DND-41 (cell line): Measurements from ENCODE around the gene SLC1A2.

ENCODE experiments used
- ATAC-seq: fragments of 200-7000 bp; cut with Tn5 transposase; 3 replicates; pipeline ENCODE4 v1.9.1; 2021; ENCODE audit warnings: low read depth; ENCODE audit not compliant: insufficient read depth
- DNase-seq: peaks from one replicate; pipeline ENCODE4 v3.0.0-alpha.2; 2020
- H2AFZ ChIP-seq: 2 replicates; pipeline ENCODE4 v1.6.0; 2012; ENCODE audit warnings: low read depth, low read length
- H3K27ac ChIP-seq: 2 replicates; pipeline ENCODE4 v1.5.1; 2012; ENCODE audit warnings: low read length, inconsistent platforms
- H3K27me3 ChIP-seq: fragments of 200-600 bp; sonication (generic); 2 replicates; pipeline ENCODE4 v1.6.0; 2012; ENCODE audit warnings: low read length, mild to moderate bottlenecking, inconsistent platforms; ENCODE audit not compliant: insufficient read depth, poor library complexity
- H3K36me3 ChIP-seq: 2 replicates; pipeline ENCODE4 v1.5.1; 2012; ENCODE audit warnings: low read length, inconsistent platforms; ENCODE audit not compliant: insufficient read depth
- H3K4me1 ChIP-seq: 2 replicates; pipeline ENCODE4 v1.5.1; 2012; ENCODE audit warnings: mild to moderate bottlenecking, low read length; ENCODE audit not compliant: insufficient read depth
- H3K4me2 ChIP-seq: 2 replicates; pipeline ENCODE4 v1.6.0; 2012; ENCODE audit warnings: mild to moderate bottlenecking, moderate library complexity, low read length, inconsistent platforms; ENCODE audit not compliant: insufficient read depth
- H3K4me3 ChIP-seq, 2 experiments: fragments of 200-600 bp in 1 of 2; shearing (Covaris generic) in 1 of 2; 2 replicates each; pipeline ENCODE4 v1.5.1; 2012 to 2016; ENCODE audit warnings: inconsistent platforms in 2 of 2, low read length in 2 of 2, mild to moderate bottlenecking in 2 of 2, low read depth in 1 of 2, moderate library complexity in 1 of 2
- H3K79me2 ChIP-seq: 2 replicates; pipeline ENCODE4 v1.6.0; 2012; ENCODE audit warnings: low read length, inconsistent platforms; ENCODE audit not compliant: insufficient read depth
- H3K9ac ChIP-seq: 2 replicates; pipeline ENCODE4 v1.6.0; 2012; ENCODE audit warnings: low read depth, mild to moderate bottlenecking, inconsistent platforms, low read length, moderate library complexity
- H3K9me3 ChIP-seq: 2 replicates; pipeline ENCODE4 v1.5.1; 2012; ENCODE audit warnings: low read length, moderate library complexity, mild to moderate bottlenecking, inconsistent platforms; ENCODE audit not compliant: insufficient read depth, severe bottlenecking
- H4K20me1 ChIP-seq: 2 replicates; pipeline ENCODE4 v1.6.0; 2012; ENCODE audit warnings: low read length; ENCODE audit not compliant: insufficient read depth
- CTCF ChIP-seq: IDR thresholded peaks from 2 replicates; pipeline ENCODE4 v1.5.1; 2012; ENCODE audit warnings: borderline replicate concordance, low read length, moderate library complexity, mild to moderate bottlenecking; ENCODE audit not compliant: poor library complexity, severe bottlenecking; ENCODE audit errors: extremely low read depth
- EZH2 ChIP-seq: IDR thresholded peaks from 3 replicates; pipeline ENCODE4 v1.6.1; 2012; ENCODE audit warnings: borderline replicate concordance, low read depth, mild to moderate bottlenecking, moderate library complexity, low read length, inconsistent platforms; ENCODE audit not compliant: severe bottlenecking

The SLC1A2 gene

GRCh38 chr11:35214792-35215193, 204.6 kb downstream of the SLC1A2 start:
- H3K9me3 ChIP-seq, result no peaks in the 10 kb centered on the region
- H2AFZ ChIP-seq, result no peak overlapping the region
- H3K27me3 ChIP-seq, result no peaks in the 10 kb centered on the region
- TF ChIP-seq CTCF (no peak), EZH2 (no peak)
- no peak overlapping the region for H3K4me2 ChIP-seq
- DNase-seq (no peak), ATAC-seq (no peak)
- H3K4me1 ChIP-seq, result no peaks in the 10 kb centered on the region
- no peak overlapping the region for H3K9ac ChIP-seq
- no peaks in the 10 kb centered on the region for H4K20me1 ChIP-seq
- H3K27ac ChIP-seq, result no peak overlapping the region
- H3K79me2 ChIP-seq, result no peaks in the 10 kb centered on the region
- no peak overlapping the region for H3K4me3 ChIP-seq
- peaks cover 43% of the 10 kb centered on the region for H3K36me3 ChIP-seq

GRCh38 chr11:35214226-35214770, 205.1 kb downstream of the SLC1A2 start:
- Histone ChIP-seq H3K9me3 (no peaks in the 10 kb centered on the region), H3K4me3 (no peak overlapping the region), H3K4me2 (no peak overlapping the region), H3K79me2 (no peaks in the 10 kb centered on the region), H4K20me1 (no peaks in the 10 kb centered on the region), H3K4me1 (no peaks in the 10 kb centered on the region), H3K36me3 (peaks cover 43% of the 10 kb centered on the region), H3K27ac (no peak overlapping the region), H2AFZ (no peak overlapping the region), H3K9ac (no peak overlapping the region), H3K27me3 (no peaks in the 10 kb centered on the region)
- ATAC-seq, result no peak
- no peak for DNase-seq
- TF ChIP-seq EZH2 (no peak), CTCF (no peak)

GRCh38 chr11:35211952-35212351, 207.4 kb downstream of the SLC1A2 start:
- Histone ChIP-seq H3K4me1 (no peaks in the 10 kb centered on the region), H3K4me2 (no peak overlapping the region), H3K9ac (no peak overlapping the region), H3K27ac (no peak overlapping the region), H3K36me3 (peaks cover 46% of the 10 kb centered on the region), H3K9me3 (no peaks in the 10 kb centered on the region), H3K79me2 (no peaks in the 10 kb centered on the region), H3K4me3 (no peak overlapping the region), H2AFZ (no peak overlapping the region), H4K20me1 (no peaks in the 10 kb centered on the region), H3K27me3 (no peaks in the 10 kb centered on the region)
- no peak for DNase-seq
- no peak for ATAC-seq
- TF ChIP-seq EZH2 (no peak), CTCF (no peak)

- Histone ChIP-seq H3K9me3 (no peaks in the 10 kb centered on the region), H3K9ac (no peak overlapping the region), H3K4me3 (no peak overlapping the region), H2AFZ (no peak overlapping the region), H3K27me3 (no peaks in the 10 kb centered on the region), H3K4me1 (no peaks in the 10 kb centered on the region), H3K79me2 (no peaks in the 10 kb centered on the region), H3K36me3 (peaks cover 38% of the 10 kb centered on the region), H4K20me1 (no peaks in the 10 kb centered on the region), H3K4me2 (no peak overlapping the region), H3K27ac (no peak overlapping the region)
- no peak for ATAC-seq
- TF ChIP-seq CTCF (no peak), EZH2 (no peak)
- DNase-seq, result no peak
Measured at GRCh38 chr11:35210876-35211546, 208.3 kb downstream of the SLC1A2 start.
